LNCaP clone FGC (cell line): ENCODE data around the gene TBX21.

Experiments
- DNase-seq: peaks from one replicate; pipeline ENCODE4 v3.0.0-alpha.2; 2011; ENCODE audit warnings: low read depth
- H3K4me3 ChIP-seq: 2 replicates; pipeline ENCODE4 v1.5.1; 2011; ENCODE audit warnings: mild to moderate bottlenecking, low read depth, low read length, control low read depth
- CTCF ChIP-seq: IDR thresholded peaks from 2 replicates; pipeline ENCODE4 v1.5.1; 2012; ENCODE audit warnings: mild to moderate bottlenecking; ENCODE audit not compliant: control insufficient read depth, insufficient read depth; ENCODE audit errors: extremely low read depth

The TBX21 gene

DNA sequence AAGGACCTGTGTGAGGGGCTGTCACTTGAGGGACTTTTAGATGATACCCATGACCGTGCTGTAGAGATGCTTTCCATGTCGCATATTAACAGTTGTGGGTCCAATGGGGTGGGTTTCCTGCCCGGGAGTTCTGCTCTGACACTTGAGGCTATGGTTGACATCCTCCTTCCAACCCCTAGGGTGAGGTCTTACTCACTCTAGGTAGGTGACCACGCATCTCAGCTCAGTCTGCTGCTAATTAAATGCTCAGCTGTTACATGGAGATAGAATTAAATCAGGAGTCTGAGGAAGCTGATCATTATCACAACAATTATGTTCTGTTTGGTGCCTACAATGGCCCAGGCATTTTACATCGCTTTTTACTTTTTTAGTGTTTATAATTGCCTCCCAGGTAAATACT, 48.4 kb downstream of the TBX21 start:
- no peak for DNase-seq
- no peak overlapping the region for H3K4me3 ChIP-seq
- no peak for TF ChIP-seq CTCF

GRCh38 chr17:47785538-47786123, 52.6 kb downstream of the TBX21 start:
- no peak overlapping the region for H3K4me3 ChIP-seq
- TF ChIP-seq CTCF, result no peak
- DNase-seq, result peak; percentile 8

DNA sequence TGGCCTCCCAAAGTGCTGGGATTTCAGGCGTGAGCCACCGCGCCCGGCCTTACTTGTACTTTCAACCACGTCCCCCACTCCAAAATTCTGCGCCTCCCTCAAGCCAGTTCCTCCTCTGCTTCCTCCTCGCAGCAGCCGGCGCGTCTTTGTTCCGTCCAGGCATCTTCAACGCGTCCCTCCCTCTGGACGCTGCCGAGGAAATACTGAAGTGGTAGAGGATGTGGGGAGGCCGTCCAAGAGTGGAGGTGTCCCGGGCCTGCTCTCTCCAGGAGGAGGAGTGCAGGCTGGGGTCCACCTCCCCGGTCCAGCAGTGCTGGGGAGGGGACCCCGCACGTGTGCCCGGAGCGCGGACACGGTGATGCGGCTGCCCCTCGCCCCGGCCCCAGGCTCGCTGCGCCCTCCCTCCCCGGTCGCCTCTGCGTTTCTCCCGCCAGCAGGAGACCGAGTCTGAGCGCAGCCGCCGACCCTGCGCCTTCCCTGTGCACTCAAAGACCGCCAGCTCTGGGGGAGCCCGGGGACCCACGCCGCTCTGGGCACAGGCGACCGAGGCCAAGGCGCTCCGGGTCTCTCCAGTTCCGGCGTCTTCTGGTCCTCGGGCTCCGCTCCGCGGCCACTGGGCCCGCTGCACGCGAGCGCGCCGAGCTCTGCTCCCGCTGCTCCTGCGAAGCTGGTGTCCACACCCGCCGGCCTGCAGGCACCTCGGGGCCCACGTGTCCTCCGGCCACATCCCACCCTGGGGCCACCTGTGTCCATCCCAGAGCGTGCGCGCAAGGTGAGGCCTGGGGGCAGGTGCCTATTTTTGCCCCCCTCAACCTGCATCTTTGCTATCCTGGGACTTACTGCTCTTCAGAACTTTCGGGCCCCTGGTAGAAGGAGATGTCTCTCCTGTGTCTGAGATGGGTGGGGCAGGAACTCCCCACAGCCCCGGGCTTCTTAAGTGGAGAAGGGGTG, 56.9 kb downstream of the TBX21 start:
- H3K4me3 ChIP-seq, result peak overlapping the region; percentile 18
- TF ChIP-seq CTCF, result peak; percentile 79
- no peak for DNase-seq

DNA sequence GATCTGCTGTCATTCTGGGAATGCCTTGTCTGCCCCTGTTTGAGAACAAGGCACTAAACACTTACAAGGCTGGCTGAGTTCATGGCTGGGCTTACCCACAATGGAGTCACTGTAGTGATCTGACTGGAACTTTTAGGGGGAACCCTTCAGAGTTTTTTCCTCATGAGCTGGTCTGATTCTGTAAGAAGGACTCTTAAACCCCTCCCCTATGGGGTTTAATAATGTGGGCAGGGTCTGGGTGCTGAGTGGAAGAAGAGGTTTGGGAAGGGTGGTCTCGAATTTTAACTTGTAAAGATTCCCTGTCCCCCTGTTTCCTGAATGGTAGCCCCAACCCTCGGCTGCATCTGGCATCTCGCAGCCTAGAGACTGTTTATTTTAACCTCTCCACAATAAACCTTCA, 58.0 kb downstream of the TBX21 start:
- no peak overlapping the region for H3K4me3 ChIP-seq
- no peak for DNase-seq
- no peak for TF ChIP-seq CTCF

DNA sequence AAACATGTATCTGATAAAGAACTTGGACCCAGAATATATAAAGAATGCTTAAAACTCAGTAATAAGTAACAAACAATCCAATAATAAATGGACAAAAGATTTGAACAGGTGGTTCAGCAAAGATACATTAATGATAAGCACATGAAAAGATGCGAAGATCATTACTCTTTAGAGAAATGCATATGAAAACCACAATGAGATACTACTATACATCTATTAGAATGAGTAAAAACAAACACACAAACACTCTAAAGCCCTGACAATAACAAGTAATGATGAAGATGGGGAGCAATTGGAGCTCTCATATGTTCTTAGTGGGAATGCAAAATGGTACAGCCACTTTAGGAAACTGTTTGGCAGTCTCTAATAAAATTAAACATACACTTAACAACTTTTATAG, 59.4 kb downstream of the TBX21 start:
- DNase-seq, result no peak
- no peak overlapping the region for H3K4me3 ChIP-seq
- TF ChIP-seq CTCF, result no peak

DNA sequence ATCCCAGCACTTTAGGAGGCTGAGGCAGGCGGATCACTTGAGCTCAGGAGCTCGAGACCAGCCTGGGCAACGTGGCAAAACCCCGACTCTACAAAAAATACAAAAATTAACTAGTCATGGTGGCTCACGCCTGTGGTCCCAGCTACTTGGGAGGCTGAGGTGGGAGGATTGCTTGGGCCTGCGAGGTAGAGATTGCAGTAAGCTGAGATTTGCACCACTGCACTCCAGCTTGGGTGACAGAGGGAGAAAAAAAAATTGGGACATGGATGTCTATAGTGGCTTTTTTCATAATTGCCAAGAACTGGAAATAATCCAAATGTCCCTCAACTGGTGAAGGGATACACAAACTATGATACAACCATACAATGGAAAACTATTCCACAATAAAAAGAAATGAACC, 59.9 kb downstream of the TBX21 start:
- H3K4me3 ChIP-seq, result no peak overlapping the region
- DNase-seq, result no peak
- TF ChIP-seq CTCF, result no peak
